Endothelial cell of hepatic sinusoid (primary cell): ENCODE data around the gene TFPI.

ENCODE experiments used
- in situ Hi-C: cut with HindIII; loops from 2 replicates; pipeline ENCODE4 v1.10.0; 2017; ENCODE audit warnings: low sequenced_read_pairs

The TFPI gene

DNA sequence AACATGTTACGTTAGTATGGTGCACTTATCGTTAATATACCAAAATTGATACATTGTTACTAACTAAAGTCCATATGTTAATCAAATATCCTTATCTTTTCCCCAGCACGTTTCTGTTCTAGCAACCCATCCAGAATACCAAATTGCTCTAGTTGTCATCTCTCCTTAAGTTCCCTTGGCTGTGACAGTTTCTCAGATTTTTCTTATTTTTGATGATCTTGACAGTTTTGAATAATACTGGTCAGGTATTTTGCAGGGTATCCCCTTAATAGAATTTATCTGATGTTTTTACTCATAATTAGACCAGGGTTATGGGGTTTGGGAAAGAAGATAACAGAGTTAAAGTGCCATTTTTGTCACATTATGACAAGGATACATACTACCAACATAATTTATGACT is 47.8 kb downstream of the TFPI start:
- in situ Hi-C loops = no loop called here

DNA sequence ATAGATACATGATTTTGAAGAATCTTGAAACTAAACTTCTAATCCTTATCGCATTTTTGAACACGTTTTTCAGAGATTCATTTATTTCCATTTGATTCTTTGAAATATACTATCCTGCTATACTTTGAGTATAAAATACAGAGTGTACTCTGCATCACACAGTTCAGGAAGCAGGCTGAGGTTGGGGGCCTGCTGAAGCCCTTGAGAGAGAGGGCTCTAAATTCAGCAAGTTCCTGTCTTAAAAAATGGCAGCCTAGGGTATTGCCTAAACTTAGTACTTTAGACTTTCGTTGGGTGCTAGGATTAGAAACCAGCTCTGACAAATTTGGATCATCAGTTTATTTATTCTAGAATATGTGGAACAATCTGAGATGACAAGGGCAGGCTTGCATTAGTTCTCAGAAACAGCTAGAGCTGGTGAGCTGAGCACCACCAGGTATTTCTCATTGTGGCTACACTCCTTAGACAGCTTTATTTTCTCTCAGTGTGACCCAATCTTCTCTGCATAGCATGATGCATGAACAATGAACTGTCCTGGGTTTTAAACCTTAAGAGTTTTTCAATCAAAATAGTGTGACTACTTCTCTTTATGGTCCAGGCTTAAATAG is 49.1 kb downstream of the TFPI start:
- in situ Hi-C loops = no loop called here

DNA sequence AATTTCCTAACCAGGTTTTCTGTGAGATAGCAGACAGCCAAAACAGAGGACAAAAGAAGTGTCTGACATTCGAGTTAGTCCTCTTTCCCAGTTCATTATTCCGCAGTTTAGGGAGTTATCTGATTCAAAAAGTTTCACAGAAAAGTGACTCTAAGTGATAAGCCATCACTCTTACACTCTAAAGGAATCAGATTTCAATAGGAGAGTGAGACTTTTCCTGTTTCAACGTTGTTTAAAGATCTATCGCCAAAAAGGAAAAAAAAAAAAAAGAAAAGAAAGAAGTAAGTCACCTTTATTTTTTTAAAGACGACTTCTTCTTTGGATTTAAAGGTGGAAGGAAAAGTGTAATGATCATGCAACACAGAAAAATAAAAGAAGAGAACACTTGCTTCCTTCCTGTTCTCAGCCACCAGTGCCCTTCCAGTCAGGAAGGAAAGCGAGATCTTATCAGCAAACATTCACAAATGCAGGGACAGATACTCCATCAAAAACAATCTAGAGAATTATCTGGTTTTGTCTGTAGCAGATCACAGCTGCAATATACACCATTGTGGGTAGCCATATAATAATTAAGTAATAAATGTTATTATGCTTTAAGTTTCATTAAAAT is 49.8 kb downstream of the TFPI start:
- in situ Hi-C loops = no loop called here

DNA sequence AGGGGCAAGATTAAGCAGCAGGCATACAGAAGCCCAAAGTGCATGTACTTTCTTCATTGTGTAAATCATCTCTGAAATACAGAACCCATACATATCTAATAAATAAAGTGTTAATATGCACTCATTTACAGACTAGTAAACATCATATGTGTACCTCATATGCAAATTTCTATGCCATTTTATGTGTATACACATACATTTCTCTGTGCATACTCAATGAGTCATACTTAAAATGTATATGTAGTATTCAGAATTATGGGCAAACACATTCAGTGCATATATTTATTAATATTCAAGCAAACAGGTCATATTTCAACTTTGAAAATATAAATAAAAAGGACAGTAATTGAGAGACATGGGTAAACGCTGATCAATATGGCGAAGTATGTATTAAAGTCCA is 50.5 kb downstream of the TFPI start:
- in situ Hi-C loops = no loop called here

DNA sequence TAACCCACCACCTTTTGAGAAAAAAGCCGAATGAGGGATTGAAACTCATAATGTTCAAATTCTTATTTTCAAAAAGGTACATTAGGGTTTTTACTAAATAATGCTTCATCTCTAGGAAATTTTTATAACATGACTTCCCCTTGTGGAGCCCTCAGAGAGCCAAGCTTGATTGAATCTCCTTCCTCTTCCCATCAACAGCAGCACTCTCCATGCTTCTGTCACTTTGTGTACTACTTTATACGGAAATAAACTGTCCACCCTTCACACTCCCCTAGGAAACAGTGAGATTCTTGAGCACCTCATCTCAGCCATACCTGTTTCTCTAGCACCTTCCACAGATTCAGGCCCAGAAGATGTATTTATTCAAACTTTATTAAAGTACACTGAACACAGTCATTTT is 51.8 kb downstream of the TFPI start:
- in situ Hi-C loops = no loop called here

DNA sequence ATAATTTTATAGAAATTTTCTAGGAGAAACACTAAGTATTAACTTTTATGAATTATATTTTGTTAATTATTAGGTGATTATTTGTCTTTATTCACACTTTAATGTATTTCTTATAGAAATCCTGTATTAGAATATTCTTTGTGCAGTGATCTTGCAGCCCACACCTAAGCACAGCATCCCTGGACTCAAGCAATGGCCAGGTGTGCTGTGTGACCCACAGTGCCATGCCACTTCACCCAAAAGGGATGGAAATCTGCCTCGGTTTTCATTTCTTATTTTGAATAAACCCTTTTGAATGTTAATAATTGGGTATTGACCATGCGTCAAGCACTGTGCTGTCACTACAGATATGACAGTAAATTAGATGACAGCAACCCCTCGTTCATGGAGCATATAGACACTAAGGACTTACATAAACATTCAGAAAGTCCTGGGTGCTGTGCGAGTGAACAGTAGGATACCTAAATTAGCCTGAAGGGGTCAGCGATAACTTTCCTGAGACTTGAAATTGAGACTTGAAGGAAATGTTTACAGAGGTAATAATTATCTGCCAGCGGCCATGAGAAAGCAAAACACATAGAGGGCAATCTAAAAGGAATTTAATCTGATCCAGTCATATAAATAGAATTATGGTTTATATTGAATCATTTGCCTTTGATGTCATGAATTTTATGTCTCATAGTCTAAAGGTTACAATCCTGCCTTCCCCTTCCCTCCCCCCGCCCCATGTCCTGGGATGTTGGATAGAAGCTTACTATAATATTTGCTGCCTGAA is 53.5 kb downstream of the TFPI start:
- in situ Hi-C loops = no loop called here

DNA sequence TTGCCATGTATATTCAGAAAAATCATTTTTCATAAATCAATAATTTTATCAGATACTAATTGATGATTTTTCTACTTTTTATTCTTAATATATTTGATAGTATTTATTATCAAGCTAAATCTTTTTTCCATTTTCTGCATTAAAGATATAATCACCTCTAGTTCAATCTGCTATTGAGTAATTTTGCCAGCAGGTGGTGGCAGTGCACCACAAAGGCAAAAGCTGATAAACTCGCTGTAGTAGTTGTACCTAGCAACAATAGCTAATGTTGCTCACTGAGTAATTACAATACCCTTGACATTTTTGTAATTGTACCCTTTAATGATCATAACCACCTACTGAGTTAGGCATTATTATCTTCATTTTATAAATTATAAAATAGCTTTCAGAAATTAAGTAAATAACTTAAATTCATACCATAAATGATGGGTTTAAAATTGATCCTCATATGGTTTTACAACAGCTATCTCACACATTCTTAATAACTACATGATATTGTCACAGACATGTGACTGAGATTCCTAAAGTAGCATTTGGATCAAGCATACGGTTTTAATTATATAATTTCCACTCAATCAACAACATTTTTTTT is 54.2 kb downstream of the TFPI start:
- in situ Hi-C loops = no loop called here

DNA sequence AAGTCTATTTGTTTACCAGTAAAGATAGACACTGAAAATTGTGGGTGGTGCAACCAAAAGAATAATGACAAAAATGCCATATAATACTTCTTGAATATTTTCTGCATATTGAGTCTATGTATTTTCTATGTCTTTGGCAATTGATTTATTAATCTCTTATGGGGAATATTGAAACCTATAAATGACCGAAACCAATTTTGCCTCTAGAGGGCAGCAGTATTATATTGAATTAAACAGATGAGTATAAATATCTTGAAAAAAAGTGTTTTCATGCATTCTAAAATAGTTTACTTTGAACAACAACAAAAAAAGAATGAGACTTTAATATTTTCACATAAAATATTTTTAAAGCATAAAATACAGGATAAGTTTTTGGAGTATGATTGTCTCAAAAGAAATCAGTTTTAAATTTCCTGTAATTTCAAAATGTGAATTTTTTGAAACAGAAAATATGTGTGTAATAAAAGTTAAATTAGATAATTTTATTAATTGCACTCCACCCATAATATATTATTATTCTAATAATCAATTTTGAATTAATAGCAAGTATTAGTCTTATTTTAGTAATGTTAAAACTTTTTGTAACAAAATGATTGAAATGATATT is 56.3 kb downstream of the TFPI start:
- in situ Hi-C loops = no loop called here

DNA sequence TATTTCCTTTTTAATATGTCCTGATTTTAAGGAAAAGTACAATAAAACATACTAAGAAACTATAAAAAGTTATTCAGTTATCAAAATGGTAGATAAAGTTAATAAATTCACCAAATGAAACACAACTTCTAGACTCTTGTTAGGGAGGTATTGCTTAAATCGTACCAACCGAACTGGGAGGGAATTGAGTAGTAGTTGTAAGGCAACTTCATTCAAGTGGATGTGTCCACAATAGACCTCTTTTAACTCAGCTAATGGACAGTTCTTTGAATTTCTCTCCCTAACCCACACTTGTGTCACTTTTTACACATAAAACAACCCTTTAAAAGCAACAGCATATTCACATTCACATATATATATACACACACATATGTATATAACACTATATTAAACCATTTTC is 57.1 kb downstream of the TFPI start:
- in situ Hi-C loops = no loop called here

DNA sequence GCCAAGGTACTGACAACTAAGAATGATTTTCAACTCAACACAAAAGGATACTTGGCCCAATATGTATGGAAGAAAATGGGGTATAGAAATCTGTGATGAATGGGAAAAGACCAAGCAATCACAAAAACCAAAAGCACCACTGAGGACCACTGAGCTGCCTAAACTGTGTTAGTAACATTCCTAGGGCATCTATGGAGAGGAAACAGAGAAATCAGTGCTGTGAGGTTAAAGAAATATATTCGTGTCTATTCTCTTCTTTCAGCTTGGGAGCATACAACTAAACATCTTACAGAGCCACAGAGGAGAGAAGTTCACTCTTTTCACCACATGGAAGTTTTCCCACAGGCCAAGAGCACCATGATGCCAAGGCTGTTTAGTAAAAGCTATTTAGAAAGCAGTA is 58.9 kb downstream of the TFPI start:
- in situ Hi-C loops = no loop called here

DNA sequence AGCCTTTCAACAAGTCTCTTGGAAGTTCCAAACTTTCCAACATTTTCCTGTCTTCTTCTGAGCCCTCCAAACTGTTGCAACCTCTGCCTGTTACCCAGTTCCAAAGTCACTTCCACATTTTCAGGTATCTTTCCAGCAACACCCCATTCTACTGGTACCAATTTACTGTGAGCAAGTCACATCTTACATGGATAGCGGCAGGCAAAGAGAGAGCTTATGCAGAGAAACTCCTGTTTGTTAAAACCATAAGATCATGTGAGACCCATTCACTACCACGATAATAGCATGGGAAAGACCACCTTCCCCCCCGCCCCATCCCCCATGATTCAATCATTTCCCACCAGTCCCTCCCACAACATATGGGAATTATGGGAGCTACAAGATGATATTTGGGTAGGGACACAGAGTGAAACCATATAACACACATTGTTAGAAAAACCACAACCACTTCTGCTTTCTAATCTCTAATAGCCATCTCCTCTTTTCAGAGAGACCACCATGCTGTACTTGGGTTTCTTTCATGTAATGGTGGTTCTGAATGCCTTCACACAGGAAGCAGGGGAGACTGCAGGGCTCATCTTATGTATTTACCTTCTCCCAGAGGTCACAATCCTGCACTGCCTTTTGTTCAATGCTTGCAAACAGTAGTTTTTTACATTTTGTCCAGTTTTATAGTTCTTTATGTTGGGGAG is 60.2 kb downstream of the TFPI start:
- in situ Hi-C loops = no loop called here

DNA sequence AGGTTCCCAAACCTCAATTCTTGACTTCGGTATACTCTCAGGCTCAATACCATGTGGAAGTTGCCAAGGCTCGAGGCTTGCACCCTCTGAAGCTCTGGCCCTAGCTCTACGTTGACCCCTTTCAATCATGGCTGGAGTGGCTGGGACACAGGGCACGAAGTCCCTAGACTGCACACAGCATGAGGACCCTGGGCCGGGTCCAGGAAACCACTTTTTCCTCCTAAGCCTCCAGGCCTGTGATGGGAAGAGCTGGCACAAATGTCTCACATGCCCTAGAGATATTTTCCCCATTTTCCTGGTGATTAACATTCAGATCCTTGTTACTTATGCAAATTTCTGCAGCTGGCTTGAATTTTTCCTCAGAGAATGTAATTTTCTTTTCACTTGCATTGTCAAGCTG is 61.1 kb downstream of the TFPI start:
- in situ Hi-C loops = no loop called here

DNA sequence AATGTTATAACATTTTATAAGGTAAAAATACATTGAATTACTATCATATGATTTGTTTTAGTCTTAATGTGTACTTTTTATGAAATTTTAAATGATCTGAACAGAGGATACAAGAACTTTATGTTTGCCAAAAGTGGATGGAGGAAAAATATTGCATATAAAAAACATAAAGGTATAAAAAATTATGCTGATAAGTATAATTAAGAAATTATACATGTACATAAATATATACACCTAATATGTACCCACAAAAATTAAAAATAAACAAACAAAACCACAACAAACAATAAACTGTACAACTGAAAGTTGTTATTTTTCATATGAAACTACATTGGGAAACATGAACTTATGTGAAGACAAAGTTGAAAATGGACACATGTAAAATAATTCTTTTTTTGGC is 68.0 kb downstream of the TFPI start:
- in situ Hi-C loops = no loop called here

DNA sequence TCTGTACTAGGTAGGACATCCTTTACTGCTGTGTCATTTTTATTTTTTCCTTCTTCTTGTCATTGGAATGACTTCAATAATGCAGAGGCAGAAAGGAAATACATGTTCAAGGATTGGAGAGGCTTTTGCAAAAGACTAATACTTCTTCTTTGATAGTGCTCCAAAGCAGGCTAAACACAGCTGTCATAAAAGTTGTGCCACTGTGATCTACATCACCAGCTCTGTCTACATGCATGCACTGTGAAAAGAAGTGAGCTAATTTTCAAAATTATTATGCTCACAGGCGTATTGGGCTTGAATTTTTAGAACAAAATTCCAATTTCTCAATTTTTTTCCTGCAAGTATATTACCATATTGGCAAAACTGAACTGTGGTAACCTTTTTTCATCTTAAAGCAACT is 68.7 kb downstream of the TFPI start:
- in situ Hi-C loops = no loop called here

DNA sequence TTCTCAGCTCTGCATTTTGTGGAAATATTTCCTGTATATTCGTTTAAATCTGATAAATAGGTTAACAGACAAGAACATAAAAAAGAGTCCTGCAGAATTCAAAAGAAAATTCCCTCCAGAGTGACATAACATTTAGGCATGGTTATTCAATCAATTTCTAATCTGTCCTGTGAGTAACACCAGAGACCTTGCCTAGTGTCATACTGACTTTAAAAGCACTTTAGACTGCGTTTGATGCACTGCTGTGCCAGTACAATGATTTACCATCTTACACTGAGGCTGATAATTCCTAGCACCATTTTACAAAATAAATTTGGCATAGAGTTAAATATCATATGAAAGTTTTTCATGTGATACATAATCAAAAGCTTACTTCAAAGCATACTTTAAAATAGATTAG is 70.7 kb downstream of the TFPI start:
- in situ Hi-C loops = no loop called here

DNA sequence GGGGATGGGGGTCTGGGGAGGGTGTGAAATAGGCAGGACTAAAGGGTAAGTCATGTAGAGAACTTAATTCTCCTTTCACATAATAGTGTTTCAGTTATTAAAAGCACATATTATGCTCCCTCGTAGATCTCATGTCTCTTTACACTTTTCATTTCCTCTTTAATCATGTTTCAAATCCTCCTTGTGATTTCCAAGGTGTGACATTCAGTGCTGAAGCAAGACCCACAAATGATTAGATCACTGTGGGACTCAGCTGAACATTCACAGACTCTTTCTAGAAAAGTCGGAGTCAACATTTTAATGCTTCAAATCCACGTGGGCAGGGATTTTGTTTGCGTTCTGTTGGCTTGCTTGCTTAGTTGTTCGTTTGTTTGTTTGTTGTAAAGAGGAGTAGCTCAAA is 71.4 kb downstream of the TFPI start:
- in situ Hi-C loops = no loop called here

DNA sequence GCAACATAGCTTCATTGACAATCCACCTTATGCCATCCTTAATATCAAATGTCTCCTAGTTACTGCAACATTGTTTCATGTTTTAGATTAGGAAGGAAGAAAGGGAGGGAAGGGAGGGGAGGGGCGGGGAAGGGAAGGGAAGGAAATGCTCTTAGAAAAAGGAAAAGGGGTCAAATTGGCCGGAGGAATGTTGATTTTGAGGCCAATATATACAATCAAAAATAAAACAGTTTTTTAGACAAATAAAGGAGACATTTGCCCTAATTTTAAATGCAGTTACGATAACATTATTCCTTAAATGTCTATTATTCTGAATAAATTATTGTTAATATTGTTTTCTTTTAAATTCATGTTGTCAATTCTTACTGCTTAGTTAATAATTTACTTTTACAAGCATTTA is 72.7 kb downstream of the TFPI start:
- in situ Hi-C loops = no loop called here

DNA sequence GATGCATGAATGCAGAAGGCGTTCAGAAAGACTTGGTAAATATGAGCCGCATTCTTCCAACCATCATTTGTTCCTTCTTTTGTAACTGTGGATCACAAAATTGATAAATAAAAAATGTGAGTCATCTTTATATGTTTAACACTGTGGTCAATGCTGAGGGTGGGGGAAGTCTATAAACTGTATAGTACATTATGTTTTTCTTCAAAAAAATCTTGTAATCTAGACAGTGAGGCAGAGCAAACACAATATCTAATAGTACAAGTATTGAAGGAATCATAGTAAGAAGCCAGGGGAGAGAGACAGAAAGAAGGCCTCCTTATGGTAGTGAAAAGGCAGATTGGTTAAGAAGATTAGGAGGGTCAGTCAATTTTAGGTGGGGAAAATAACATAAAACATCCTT is 75.5 kb downstream of the TFPI start:
- in situ Hi-C loops = no loop called here

DNA sequence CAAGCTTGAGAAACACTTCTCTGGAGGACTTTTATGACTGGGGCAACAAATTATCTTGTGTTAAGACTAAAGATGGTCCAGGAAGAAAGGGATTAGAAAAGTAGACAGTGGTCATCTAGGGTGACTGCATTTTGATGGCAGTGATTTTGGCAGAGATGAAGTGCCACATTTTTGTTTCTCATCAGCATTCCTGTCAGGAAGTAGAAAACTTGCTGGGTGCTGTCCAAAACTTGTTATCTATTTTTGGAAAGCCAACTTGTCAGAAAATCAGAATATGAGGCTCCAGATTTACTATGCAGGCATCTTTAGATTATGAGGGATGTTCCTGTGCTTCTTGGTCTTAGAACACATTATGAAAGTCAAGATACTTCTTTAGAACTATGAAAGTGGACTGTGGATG is 77.2 kb downstream of the TFPI start:
- in situ Hi-C loops = no loop called here

DNA sequence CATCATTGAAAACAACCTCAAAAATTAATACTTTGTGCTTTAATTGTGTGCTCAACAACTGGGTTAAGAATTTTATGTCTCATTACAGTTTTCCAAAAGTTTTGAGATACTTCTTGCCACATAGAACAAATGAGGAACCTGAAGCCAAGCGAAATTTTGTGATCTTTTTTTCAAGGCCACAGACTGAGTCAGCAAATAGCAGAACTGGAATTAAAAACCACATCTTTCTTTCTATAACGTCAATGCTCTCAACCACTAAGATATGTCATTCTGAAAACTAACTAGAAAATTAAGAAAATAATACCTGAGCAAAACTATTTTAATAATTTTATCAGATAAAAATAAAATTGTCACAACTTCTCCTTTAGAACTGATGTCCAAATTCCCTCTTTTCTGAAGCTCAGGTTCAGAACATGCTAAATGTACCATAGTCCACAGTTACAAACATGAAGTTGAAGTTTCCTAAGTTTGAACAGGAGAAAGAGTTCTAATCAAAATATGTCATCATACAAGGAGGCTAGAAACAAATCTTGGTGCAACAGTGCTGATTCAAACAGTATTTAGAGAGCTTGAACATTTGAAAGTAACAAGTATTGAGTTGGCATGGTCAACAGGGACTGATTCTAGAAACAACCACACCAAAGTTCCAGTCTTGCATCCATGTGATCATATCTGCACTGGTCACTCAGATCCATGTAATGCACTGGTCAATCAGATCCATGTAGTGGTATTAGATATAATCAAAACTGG is 78.6 kb downstream of the TFPI start:
- in situ Hi-C loops = no loop called here
